Ectodermal cell (in vitro differentiated cells): Measurements from ENCODE around the gene GDPD5.

ENCODE experiments used
- H3K27ac ChIP-seq: 2 replicates; pipeline ENCODE4 v1.7.0; 2013; ENCODE audit warnings: mild to moderate bottlenecking, low read depth, low read length; ENCODE audit not compliant: insufficient read depth, poor library complexity, severe bottlenecking
- H3K27me3 ChIP-seq: 2 replicates; pipeline ENCODE4 v1.7.0; 2013; ENCODE audit warnings: mild to moderate bottlenecking, low read length; ENCODE audit not compliant: insufficient read depth, control insufficient read depth, poor library complexity, severe bottlenecking
- H3K36me3 ChIP-seq: one replicate; pipeline ENCODE4 v1.7.0; 2013; ENCODE audit warnings: low read length; ENCODE audit not compliant: control insufficient read depth, insufficient read depth
- H3K4me1 ChIP-seq: one replicate; pipeline ENCODE4 v1.7.0; 2013; ENCODE audit warnings: low read length; ENCODE audit not compliant: control insufficient read depth, insufficient read depth
- H3K4me3 ChIP-seq: 2 replicates; pipeline ENCODE4 v1.7.0; 2013; ENCODE audit warnings: low read depth, low read length, control low read depth; ENCODE audit not compliant: insufficient read depth
- H3K9me3 ChIP-seq: 2 replicates; pipeline ENCODE4 v1.7.0; 2013; ENCODE audit warnings: mild to moderate bottlenecking, low read length, moderate library complexity; ENCODE audit not compliant: control insufficient read depth
- WGBS, 2 experiments: methylation state at CpG; one replicate each; pipeline ENCODE4 v1.1.7; 2013; ENCODE audit warnings: missing lambda C conversion rate in 2 of 2; 5-methylcytosine and 5-hydroxymethylcytosine counted together

The GDPD5 gene

GRCh38 chr11:75428989-75429640, 96.6 kb downstream of the GDPD5 start:
- 94 to 95% methylated on average over 16 of the region's 16 CpGs for WGBS, 2 experiments
- H3K4me1 ChIP-seq: peaks cover 14% of the 10 kb centered on the region
- H3K27ac ChIP-seq: no peak overlapping the region
- peaks cover 58% of the 10 kb centered on the region for H3K27me3 ChIP-seq
- no peaks in the 10 kb centered on the region for H3K36me3 ChIP-seq
- no peak overlapping the region for H3K4me3 ChIP-seq
- no peaks in the 10 kb centered on the region for H3K9me3 ChIP-seq

- Histone ChIP-seq H3K27me3 (peaks cover 58% of the 10 kb centered on the region), H3K27ac (no peak overlapping the region), H3K4me1 (peaks cover 15% of the 10 kb centered on the region), H3K36me3 (no peaks in the 10 kb centered on the region), H3K9me3 (no peaks in the 10 kb centered on the region), H3K4me3 (peak overlapping the region; percentile 1)
- 67% methylated on average over 32 of the region's 32 CpGs for WGBS, 2 experiments
These were observed 97.4 kb downstream of the GDPD5 start for GRCh38 chr11:75428281-75428724.

GRCh38 chr11:75427181-75427580, 98.6 kb downstream of the GDPD5 start:
- peaks cover 10% of the 10 kb centered on the region for H3K4me1 ChIP-seq
- no peaks in the 10 kb centered on the region for H3K9me3 ChIP-seq
- no peak overlapping the region for H3K4me3 ChIP-seq
- peaks cover 48% of the 10 kb centered on the region for H3K27me3 ChIP-seq
- H3K36me3 ChIP-seq: peaks cover 6% of the 10 kb centered on the region
- H3K27ac ChIP-seq: no peak overlapping the region

- H3K4me1 ChIP-seq: peaks cover 10% of the 10 kb centered on the region
- H3K36me3 ChIP-seq: peaks cover 6% of the 10 kb centered on the region
- H3K27me3 ChIP-seq: peaks cover 43% of the 10 kb centered on the region
- H3K4me3 ChIP-seq: no peak overlapping the region
- 94 to 97% methylated on average over 5 of the region's 5 CpGs for WGBS, 2 experiments
- H3K9me3 ChIP-seq: no peaks in the 10 kb centered on the region
- H3K27ac ChIP-seq: no peak overlapping the region
These were observed 99.0 kb downstream of the GDPD5 start for GRCh38 chr11:75426720-75427086.

GRCh38 chr11:75425422-75425821, 100.3 kb downstream of the GDPD5 start:
- Histone ChIP-seq H3K4me3 (no peak overlapping the region), H3K27me3 (peaks cover 30% of the 10 kb centered on the region), H3K4me1 (peaks cover 12% of the 10 kb centered on the region), H3K27ac (no peak overlapping the region), H3K9me3 (no peaks in the 10 kb centered on the region), H3K36me3 (peaks cover 6% of the 10 kb centered on the region)
- WGBS, 2 experiments: 87% methylated on average over 29 of the region's 29 CpGs

GRCh38 chr11:75424396-75424795, 101.3 kb downstream of the GDPD5 start:
- Histone ChIP-seq H3K9me3 (no peaks in the 10 kb centered on the region), H3K4me1 (peaks cover 15% of the 10 kb centered on the region), H3K27ac (peak overlapping the region; percentile 44), H3K4me3 (no peak overlapping the region), H3K36me3 (peaks cover 6% of the 10 kb centered on the region), H3K27me3 (peaks cover 20% of the 10 kb centered on the region)
- 56 to 65% methylated on average over 1 of the region's 1 CpG for WGBS, 2 experiments

GRCh38 chr11:75423721-75424120, 102.0 kb downstream of the GDPD5 start:
- peaks cover 13% of the 10 kb centered on the region for H3K27me3 ChIP-seq
- H3K9me3 ChIP-seq: no peaks in the 10 kb centered on the region
- H3K27ac ChIP-seq: peak overlapping the region; percentile 44
- H3K4me1 ChIP-seq: peaks cover 15% of the 10 kb centered on the region
- no peak overlapping the region for H3K4me3 ChIP-seq
- peaks cover 6% of the 10 kb centered on the region for H3K36me3 ChIP-seq
- whole genome bisulfite sequencing, 2 experiments: 92 to 93% methylated on average over 9 of the region's 9 CpGs

GRCh38 chr11:75422248-75423231, 103.2 kb downstream of the GDPD5 start:
- Histone ChIP-seq H3K27ac (no peak overlapping the region), H3K4me3 (no peak overlapping the region), H3K9me3 (no peaks in the 10 kb centered on the region), H3K27me3 (peaks cover 1% of the 10 kb centered on the region), H3K36me3 (peaks cover 6% of the 10 kb centered on the region), H3K4me1 (peaks cover 15% of the 10 kb centered on the region)
- 95 to 97% methylated on average over 15 of the region's 15 CpGs for WGBS, 2 experiments

- Histone ChIP-seq H3K27me3 (no peaks in the 10 kb centered on the region), H3K27ac (no peak overlapping the region), H3K36me3 (peaks cover 6% of the 10 kb centered on the region), H3K4me3 (no peak overlapping the region), H3K4me1 (peaks cover 15% of the 10 kb centered on the region), H3K9me3 (no peaks in the 10 kb centered on the region)
- WGBS, 2 experiments: 95 to 97% methylated on average over 2 of the region's 2 CpGs
These were observed 103.9 kb downstream of the GDPD5 start for GRCh38 chr11:75421902-75422247.

GRCh38 chr11:75421035-75421602, 104.6 kb downstream of the GDPD5 start:
- Histone ChIP-seq H3K36me3 (peaks cover 6% of the 10 kb centered on the region), H3K27ac (peak overlapping the region; percentile 69), H3K9me3 (no peaks in the 10 kb centered on the region), H3K4me1 (peaks cover 15% of the 10 kb centered on the region), H3K27me3 (no peaks in the 10 kb centered on the region), H3K4me3 (no peak overlapping the region)
- WGBS, 2 experiments: 89 to 90% methylated on average over 11 of the region's 11 CpGs
